GDM1 (cell line): ENCODE measurements around the gene ADAMTSL3.

Experiments
- DNase-seq: peaks from one replicate; lab custom pipeline; 2025; lab: John Stamatoyannopoulos, UW

ADAMTSL3 gene

GRCh38 chr15:83970295-83970890, 316.5 kb downstream of the ADAMTSL3 start:
- DNase-seq: no peak

- no peak for DNase-seq
Observed at GRCh38 chr15:83971992-83972391, 318.1 kb downstream of the ADAMTSL3 start.

- no peak for DNase-seq
Observed at GRCh38 chr15:83973816-83974215, 319.9 kb downstream of the ADAMTSL3 start.

GRCh38 chr15:83977992-83978391, 324.1 kb downstream of the ADAMTSL3 start:
- DNase-seq: no peak

- no peak for DNase-seq
Observed at GRCh38 chr15:83978588-83978987, 324.7 kb downstream of the ADAMTSL3 start.

GRCh38 chr15:83980637-83981036, 326.7 kb downstream of the ADAMTSL3 start:
- DNase-seq: no peak

- no peak for DNase-seq
Observed at GRCh38 chr15:83982748-83983147, 328.8 kb downstream of the ADAMTSL3 start.

- no peak for DNase-seq
Observed at GRCh38 chr15:83983634-83984458, 329.9 kb downstream of the ADAMTSL3 start.

- DNase-seq: no peak
Observed at GRCh38 chr15:83984601-83985000, 330.7 kb downstream of the ADAMTSL3 start.

- no peak for DNase-seq
Observed at GRCh38 chr15:83991163-83991562, 337.2 kb downstream of the ADAMTSL3 start.

GRCh38 chr15:83992324-83993031, 338.6 kb downstream of the ADAMTSL3 start:
- no peak for DNase-seq

- no peak for DNase-seq
Observed at GRCh38 chr15:83993591-83993990, 339.7 kb downstream of the ADAMTSL3 start.

- no peak for DNase-seq
Observed at GRCh38 chr15:83998486-83998885, 344.6 kb downstream of the ADAMTSL3 start.

GRCh38 chr15:83999396-84000135, 345.6 kb downstream of the ADAMTSL3 start:
- no peak for DNase-seq

- DNase-seq: no peak
Observed at GRCh38 chr15:84001037-84001436, 347.1 kb downstream of the ADAMTSL3 start.

- DNase-seq: no peak
Observed at GRCh38 chr15:84001655-84002054, 347.7 kb downstream of the ADAMTSL3 start.

GRCh38 chr15:84003791-84004503, 350.0 kb downstream of the ADAMTSL3 start:
- DNase-seq: no peak

- no peak for DNase-seq
Observed at GRCh38 chr15:84006421-84006820, 352.5 kb downstream of the ADAMTSL3 start.

GRCh38 chr15:84009616-84010015, 355.7 kb downstream of the ADAMTSL3 start:
- DNase-seq: no peak

GRCh38 chr15:84010246-84010645, 356.3 kb downstream of the ADAMTSL3 start:
- DNase-seq: no peak

- DNase-seq: no peak
Observed at GRCh38 chr15:84016371-84016770, 362.4 kb downstream of the ADAMTSL3 start.

GRCh38 chr15:84022516-84022915, 368.6 kb downstream of the ADAMTSL3 start:
- no peak for DNase-seq
